Esophagus squamous epithelium (tissue), 4 donors: ENCODE measurements around the gene RNF8.

ENCODE experiments used
- POLR2A ChIP-seq, 4 donors: fragments of 450-650 bp; IDR thresholded peaks; one replicate each; pipeline ENCODE4 v1.6.1; 2017; ENCODE audit warnings: antibody characterized with exemption in 4 of 4, mild to moderate bottlenecking in 4 of 4, moderate library complexity in 3 of 4
- TF ChIP-seq, protein P1 (sequence below), 6 experiments: fragments of 450-650 bp in 4 of 6; fragments of 200-600 bp in 2 of 6; sonication (generic) in 2 of 6; IDR thresholded peaks; one replicate each; pipeline ENCODE4 v1.5.1; 2016 to 2019; ENCODE audit warnings: antibody characterized with exemption in 6 of 6, mild to moderate bottlenecking in 4 of 6, moderate library complexity in 4 of 6

DNA sequence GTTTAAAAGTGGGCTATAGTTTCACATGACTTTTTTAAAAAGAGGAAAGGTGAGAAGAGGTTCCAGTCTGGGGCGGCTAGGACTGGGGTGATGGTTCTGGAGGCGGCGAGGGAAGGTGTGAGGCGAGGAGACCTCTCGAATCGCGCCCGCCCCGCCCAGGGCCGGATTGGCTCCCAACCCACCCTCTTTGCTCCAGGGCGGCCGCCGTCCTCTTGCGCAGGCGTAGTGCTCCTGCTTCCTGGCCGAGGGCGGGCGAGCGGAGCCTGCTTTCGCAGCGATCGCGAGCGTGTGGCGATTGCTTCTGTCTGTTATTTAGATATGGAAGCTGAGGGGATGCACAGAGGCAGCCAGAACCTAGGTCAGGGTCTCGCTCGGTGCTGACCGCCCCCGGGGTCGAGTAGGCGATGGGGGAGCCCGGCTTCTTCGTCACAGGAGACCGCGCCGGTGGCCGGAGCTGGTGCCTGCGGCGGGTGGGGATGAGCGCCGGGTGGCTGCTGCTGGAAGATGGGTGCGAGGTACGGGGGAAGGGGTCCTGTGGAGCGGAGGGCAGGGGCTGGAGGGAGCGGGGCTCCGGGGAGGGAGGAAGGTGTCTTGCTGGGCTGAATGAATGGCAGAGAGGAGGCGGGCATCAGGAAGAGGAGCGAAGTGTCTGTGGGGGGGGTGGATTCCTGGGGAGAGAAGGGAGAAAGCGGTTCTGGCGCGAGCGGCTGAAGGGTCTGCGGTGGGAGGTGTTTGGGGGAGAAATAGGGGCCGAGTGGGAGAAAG, at the start of gene RNF8:
- TF ChIP-seq, protein P1, sequence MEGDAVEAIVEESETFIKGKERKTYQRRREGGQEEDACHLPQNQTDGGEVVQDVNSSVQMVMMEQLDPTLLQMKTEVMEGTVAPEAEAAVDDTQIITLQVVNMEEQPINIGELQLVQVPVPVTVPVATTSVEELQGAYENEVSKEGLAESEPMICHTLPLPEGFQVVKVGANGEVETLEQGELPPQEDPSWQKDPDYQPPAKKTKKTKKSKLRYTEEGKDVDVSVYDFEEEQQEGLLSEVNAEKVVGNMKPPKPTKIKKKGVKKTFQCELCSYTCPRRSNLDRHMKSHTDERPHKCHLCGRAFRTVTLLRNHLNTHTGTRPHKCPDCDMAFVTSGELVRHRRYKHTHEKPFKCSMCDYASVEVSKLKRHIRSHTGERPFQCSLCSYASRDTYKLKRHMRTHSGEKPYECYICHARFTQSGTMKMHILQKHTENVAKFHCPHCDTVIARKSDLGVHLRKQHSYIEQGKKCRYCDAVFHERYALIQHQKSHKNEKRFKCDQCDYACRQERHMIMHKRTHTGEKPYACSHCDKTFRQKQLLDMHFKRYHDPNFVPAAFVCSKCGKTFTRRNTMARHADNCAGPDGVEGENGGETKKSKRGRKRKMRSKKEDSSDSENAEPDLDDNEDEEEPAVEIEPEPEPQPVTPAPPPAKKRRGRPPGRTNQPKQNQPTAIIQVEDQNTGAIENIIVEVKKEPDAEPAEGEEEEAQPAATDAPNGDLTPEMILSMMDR (IDR thresholded peaks at IDR 0.05), result no peak
- peak in 2 of 4 donors; percentile 44 to 58 for TF ChIP-seq POLR2A (IDR thresholded peaks at IDR 0.05)
